ENCODE data around the gene CCR5.

CCR5 gene

DNA sequence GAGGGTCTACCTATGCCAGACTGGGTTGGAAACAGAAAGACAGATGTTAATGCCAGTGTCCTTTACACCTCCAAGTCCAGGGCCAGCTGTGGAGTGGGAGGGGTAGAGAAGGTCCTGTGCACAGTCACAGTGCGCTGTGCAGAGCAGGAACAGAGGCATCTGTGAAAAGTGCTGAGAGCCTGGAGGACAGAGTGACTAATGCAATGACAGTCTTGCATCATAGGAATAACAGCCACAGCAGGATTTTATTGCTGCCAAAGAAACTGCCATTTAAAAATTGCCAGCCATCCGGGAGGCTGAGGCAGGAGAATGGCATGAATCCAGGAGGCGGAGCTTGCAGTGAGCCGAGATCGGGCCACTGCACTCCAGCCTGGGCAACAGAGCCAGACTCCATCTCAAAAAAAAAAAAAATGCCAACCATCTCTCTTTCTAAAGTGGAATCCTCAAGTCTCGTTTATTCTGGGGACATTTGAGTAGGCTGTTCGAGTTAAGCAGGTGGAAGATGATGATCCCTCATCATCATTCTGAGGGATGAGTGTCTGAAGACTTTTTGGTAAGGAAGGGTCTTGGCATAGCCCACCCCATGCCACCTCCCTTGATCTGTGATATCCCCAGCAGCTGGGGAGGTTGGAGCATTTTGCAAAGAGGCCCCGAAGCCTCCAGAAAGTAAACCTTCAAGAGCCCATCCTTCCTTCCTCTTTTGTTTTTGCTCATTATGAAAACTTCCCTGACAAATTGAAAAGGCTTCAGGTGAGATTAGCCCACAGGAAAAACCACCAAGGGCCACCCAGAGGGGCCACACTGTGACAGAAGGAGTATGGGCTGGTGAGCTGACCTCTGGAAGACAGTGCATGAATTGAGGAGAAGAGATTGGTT is 9.1 kb upstream of the CCR5 start:
- Histone ChIP-seq H3K9me3 (ENCODE audit: control insufficient read depth, low read length) (no peaks in the 10 kb centered on the region), H3K4me3 (ENCODE audit: low read length) (no peak overlapping the region), H3K36me3 (ENCODE audit: control insufficient read depth, insufficient read depth, low read length) (no peaks in the 10 kb centered on the region), H3K4me1 (ENCODE audit: control insufficient read depth, insufficient read depth, low read length) (no peaks in the 10 kb centered on the region), H3K9ac (ENCODE audit: low read length) (no peak overlapping the region), H3K27me3 (ENCODE audit: control insufficient read depth, insufficient read depth, low read length) (peaks cover 4% of the 10 kb centered on the region)

DNA sequence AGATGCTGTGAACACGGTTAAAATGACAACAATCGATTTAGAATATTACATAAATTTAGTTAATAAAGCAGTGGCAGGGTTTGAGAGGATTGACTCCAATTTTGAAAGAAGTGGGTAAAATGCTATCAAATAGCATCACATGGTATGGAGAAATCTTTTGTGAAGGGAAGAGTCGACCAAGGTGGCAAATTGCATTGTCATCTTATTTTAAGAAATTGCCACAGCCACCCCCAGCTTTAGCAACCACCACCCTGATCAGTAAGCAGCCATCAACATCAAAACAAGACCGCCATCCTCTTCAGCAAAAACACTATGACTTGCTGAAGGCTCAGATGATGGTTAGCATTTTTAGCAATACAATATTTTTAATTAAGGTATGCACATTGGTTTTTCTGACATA is 5.7 kb upstream of the CCR5 start:
- H3K27me3 ChIP-seq (ENCODE audit: control insufficient read depth, insufficient read depth, low read length): peaks cover 4% of the 10 kb centered on the region
- no peaks in the 10 kb centered on the region for H3K9me3 ChIP-seq (ENCODE audit: control insufficient read depth, low read length)
- H3K4me1 ChIP-seq (ENCODE audit: control insufficient read depth, insufficient read depth, low read length): peaks cover 5% of the 10 kb centered on the region
- no peak overlapping the region for H3K9ac ChIP-seq (ENCODE audit: low read length)
- no peaks in the 10 kb centered on the region for H3K36me3 ChIP-seq (ENCODE audit: control insufficient read depth, insufficient read depth, low read length)
- no peak overlapping the region for H3K4me3 ChIP-seq (ENCODE audit: low read length)

DNA sequence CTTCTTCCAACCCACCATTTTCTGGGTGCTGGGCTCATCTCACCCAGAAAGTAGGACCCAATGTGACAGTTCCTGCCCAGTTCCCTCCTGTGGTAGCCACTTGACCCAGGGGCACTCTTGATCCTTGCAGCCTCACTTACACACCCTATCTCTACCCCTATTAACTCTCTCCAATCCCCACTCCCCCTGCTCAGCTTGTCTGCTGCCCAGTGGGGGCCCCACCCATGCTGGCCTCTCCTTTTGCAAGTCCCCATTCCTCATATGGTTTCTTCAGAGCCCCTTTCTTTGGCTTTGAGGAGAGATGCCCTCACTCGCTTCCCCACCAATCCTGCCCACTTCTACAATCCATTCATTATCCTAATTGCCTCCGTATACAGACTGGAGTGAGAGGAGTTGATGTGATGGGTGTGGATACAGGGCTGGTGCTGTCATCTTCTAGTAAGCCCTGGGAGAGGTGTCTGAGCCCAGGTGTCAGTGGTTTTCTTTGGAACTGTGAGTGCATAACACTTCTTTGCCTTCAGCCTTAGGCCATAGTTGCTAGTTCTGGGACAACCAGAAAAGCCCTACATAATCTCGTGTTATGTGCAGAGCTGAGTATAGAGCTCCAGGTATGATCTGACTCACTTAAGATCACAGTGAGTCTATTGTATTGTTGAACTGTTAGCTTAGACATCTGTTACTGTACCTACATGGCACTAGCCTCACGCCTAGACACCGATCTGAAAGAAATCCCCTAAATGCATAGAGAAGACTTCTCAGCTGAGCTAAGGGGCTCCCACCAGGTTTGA is 4.8 kb upstream of the CCR5 start:
- no peaks in the 10 kb centered on the region for H3K9me3 ChIP-seq (ENCODE audit: control insufficient read depth, low read length)

DNA sequence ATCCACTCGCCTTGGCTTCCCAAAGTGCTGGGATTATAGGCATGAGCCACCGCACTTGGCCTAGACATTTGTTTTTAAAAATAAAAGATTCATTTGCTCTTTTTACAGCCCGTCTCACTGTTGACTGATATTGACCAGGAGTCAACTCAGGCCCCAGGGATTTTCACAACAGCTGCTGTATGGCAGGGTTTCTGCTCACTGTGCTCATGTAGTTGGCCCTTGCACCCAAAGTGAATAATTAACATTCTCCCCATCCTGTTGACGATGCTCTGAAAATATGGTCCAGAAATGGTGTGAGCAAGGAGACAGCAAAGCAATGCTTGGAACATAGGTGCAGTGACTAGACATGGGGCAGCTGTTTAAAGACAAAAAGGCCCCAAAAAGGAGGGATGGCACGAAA is 2.9 kb upstream of the CCR5 start:
- no peak overlapping the region for H3K9ac ChIP-seq (ENCODE audit: low read length)
- H3K4me3 ChIP-seq (ENCODE audit: low read length): no peak overlapping the region

More for the DNA sequence above, 4.8 kb upstream of the CCR5 start:
- Histone ChIP-seq H3K9ac (ENCODE audit: low read length) (no peak overlapping the region), H3K4me1 (ENCODE audit: control insufficient read depth, insufficient read depth, low read length) (peaks cover 5% of the 10 kb centered on the region), H3K4me3 (ENCODE audit: low read length) (no peak overlapping the region), H3K36me3 (ENCODE audit: control insufficient read depth, insufficient read depth, low read length) (no peaks in the 10 kb centered on the region), H3K27me3 (ENCODE audit: control insufficient read depth, insufficient read depth, low read length) (peaks cover 4% of the 10 kb centered on the region)

DNA sequence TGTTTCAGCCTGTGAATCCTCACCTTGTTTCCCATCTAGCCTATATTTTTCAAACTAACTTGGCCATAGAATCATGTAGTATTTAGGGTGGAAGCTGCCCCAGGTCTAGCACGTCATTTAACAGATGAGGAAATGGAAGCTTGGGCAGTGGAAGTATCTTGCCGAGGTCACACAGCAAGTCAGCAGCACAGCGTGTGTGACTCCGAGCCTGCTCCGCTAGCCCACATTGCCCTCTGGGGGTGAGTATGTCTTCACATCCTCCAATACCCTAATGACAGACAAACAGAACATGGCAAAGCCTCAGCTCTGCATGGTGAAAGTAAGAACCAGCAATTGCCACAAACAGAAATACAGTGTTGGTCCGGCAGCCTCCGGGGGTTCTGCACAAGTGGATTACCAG is 2.2 kb upstream of the CCR5 start:
- H3K27me3 ChIP-seq (ENCODE audit: control insufficient read depth, insufficient read depth, low read length): peaks cover 4% of the 10 kb centered on the region
- H3K36me3 ChIP-seq (ENCODE audit: control insufficient read depth, insufficient read depth, low read length): no peaks in the 10 kb centered on the region
- no peaks in the 10 kb centered on the region for H3K9me3 ChIP-seq (ENCODE audit: control insufficient read depth, low read length)
- H3K4me1 ChIP-seq (ENCODE audit: control insufficient read depth, insufficient read depth, low read length): peaks cover 5% of the 10 kb centered on the region
- H3K9ac ChIP-seq (ENCODE audit: low read length): no peak overlapping the region
- no peak overlapping the region for H3K4me3 ChIP-seq (ENCODE audit: low read length)

More for the DNA sequence above, 2.9 kb upstream of the CCR5 start:
- no peaks in the 10 kb centered on the region for H3K36me3 ChIP-seq (ENCODE audit: control insufficient read depth, insufficient read depth, low read length)
- H3K4me1 ChIP-seq (ENCODE audit: control insufficient read depth, insufficient read depth, low read length): peaks cover 5% of the 10 kb centered on the region
- peaks cover 4% of the 10 kb centered on the region for H3K27me3 ChIP-seq (ENCODE audit: control insufficient read depth, insufficient read depth, low read length)
- H3K9me3 ChIP-seq (ENCODE audit: control insufficient read depth, low read length): no peaks in the 10 kb centered on the region

DNA sequence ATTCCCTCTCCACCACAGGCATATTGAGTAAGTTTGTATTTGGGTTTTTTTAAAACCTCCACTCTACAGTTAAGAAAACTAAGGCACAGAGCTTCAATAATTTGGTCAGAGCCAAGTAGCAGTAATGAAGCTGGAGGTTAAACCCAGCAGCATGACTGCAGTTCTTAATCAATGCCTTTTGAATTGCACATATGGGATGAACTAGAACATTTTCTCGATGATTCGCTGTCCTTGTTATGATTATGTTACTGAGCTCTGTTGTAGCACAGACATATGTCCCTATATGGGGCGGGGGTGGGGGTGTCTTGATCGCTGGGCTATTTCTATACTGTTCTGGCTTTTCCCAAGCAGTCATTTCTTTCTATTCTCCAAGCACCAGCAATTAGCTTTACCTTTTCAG is 1.6 kb upstream of the CCR5 start:
- Histone ChIP-seq H3K4me1 (ENCODE audit: control insufficient read depth, insufficient read depth, low read length) (peaks cover 5% of the 10 kb centered on the region), H3K9ac (ENCODE audit: low read length) (no peak overlapping the region), H3K9me3 (ENCODE audit: control insufficient read depth, low read length) (no peaks in the 10 kb centered on the region), H3K27me3 (ENCODE audit: control insufficient read depth, insufficient read depth, low read length) (peaks cover 4% of the 10 kb centered on the region), H3K36me3 (ENCODE audit: control insufficient read depth, insufficient read depth, low read length) (no peaks in the 10 kb centered on the region), H3K4me3 (ENCODE audit: low read length) (no peak overlapping the region)

DNA sequence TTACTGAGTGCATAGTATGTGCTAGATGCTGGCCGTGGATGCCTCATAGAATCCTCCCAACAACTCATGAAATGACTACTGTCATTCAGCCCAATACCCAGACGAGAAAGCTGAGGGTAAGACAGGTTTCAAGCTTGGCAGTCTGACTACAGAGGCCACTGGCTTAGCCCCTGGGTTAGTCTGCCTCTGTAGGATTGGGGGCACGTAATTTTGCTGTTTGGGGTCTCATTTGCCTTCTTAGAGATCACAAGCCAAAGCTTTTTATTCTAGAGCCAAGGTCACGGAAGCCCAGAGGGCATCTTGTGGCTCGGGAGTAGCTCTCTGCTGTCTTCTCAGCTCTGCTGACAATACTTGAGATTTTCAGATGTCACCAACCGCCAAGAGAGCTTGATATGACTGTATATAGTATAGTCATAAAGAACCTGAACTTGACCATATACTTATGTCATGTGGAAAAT is 1.0 kb upstream of the CCR5 start:
- Histone ChIP-seq H3K27me3 (ENCODE audit: control insufficient read depth, insufficient read depth, low read length) (peaks cover 6% of the 10 kb centered on the region), H3K9me3 (ENCODE audit: control insufficient read depth, low read length) (no peaks in the 10 kb centered on the region), H3K4me1 (ENCODE audit: control insufficient read depth, insufficient read depth, low read length) (peaks cover 5% of the 10 kb centered on the region), H3K4me3 (ENCODE audit: low read length) (no peak overlapping the region), H3K36me3 (ENCODE audit: control insufficient read depth, insufficient read depth, low read length) (no peaks in the 10 kb centered on the region), H3K9ac (ENCODE audit: low read length) (no peak overlapping the region)

DNA sequence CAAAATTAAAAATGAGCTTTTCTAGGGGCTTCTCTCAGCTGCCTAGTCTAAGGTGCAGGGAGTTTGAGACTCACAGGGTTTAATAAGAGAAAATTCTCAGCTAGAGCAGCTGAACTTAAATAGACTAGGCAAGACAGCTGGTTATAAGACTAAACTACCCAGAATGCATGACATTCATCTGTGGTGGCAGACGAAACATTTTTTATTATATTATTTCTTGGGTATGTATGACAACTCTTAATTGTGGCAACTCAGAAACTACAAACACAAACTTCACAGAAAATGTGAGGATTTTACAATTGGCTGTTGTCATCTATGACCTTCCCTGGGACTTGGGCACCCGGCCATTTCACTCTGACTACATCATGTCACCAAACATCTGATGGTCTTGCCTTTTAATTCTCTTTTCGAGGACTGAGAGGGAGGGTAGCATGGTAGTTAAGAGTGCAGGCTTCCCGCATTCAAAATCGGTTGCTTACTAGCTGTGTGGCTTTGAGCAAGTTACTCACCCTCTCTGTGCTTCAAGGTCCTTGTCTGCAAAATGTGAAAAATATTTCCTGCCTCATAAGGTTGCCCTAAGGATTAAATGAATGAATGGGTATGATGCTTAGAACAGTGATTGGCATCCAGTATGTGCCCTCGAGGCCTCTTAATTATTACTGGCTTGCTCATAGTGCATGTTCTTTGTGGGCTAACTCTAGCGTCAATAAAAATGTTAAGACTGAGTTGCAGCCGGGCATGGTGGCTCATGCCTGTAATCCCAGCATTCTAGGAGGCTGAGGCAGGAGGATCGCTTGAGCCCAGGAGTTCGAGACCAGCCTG is 984 bp downstream of the CCR5 start:
- Histone ChIP-seq H3K9ac (ENCODE audit: low read length) (no peak overlapping the region), H3K36me3 (ENCODE audit: control insufficient read depth, insufficient read depth, low read length) (no peaks in the 10 kb centered on the region), H3K4me1 (ENCODE audit: control insufficient read depth, insufficient read depth, low read length) (peaks cover 5% of the 10 kb centered on the region), H3K4me3 (ENCODE audit: low read length) (no peak overlapping the region), H3K27me3 (ENCODE audit: control insufficient read depth, insufficient read depth, low read length) (peaks cover 2% of the 10 kb centered on the region), H3K9me3 (ENCODE audit: control insufficient read depth, low read length) (no peaks in the 10 kb centered on the region)

DNA sequence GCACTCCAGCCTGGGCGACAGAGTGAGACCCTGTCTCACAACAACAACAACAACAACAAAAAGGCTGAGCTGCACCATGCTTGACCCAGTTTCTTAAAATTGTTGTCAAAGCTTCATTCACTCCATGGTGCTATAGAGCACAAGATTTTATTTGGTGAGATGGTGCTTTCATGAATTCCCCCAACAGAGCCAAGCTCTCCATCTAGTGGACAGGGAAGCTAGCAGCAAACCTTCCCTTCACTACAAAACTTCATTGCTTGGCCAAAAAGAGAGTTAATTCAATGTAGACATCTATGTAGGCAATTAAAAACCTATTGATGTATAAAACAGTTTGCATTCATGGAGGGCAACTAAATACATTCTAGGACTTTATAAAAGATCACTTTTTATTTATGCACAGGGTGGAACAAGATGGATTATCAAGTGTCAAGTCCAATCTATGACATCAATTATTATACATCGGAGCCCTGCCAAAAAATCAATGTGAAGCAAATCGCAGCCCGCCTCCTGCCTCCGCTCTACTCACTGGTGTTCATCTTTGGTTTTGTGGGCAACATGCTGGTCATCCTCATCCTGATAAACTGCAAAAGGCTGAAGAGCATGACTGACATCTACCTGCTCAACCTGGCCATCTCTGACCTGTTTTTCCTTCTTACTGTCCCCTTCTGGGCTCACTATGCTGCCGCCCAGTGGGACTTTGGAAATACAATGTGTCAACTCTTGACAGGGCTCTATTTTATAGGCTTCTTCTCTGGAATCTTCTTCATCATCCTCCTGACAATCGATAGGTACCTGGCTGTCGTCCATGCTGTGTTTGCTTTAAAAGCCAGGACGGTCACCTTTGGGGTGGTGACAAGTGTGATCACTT is 2.0 kb downstream of the CCR5 start:
- H3K36me3 ChIP-seq (ENCODE audit: control insufficient read depth, insufficient read depth, low read length): no peaks in the 10 kb centered on the region
- no peak overlapping the region for H3K9ac ChIP-seq (ENCODE audit: low read length)
- H3K4me3 ChIP-seq (ENCODE audit: low read length): no peak overlapping the region
- peaks cover 5% of the 10 kb centered on the region for H3K4me1 ChIP-seq (ENCODE audit: control insufficient read depth, insufficient read depth, low read length)
- no peaks in the 10 kb centered on the region for H3K9me3 ChIP-seq (ENCODE audit: control insufficient read depth, low read length)
- peaks cover 2% of the 10 kb centered on the region for H3K27me3 ChIP-seq (ENCODE audit: control insufficient read depth, insufficient read depth, low read length)

DNA sequence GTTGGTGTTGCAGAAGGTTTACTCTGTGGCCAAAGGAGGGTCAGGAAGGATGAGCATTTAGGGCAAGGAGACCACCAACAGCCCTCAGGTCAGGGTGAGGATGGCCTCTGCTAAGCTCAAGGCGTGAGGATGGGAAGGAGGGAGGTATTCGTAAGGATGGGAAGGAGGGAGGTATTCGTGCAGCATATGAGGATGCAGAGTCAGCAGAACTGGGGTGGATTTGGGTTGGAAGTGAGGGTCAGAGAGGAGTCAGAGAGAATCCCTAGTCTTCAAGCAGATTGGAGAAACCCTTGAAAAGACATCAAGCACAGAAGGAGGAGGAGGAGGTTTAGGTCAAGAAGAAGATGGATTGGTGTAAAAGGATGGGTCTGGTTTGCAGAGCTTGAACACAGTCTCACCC is 4.0 kb downstream of the CCR5 start:
- H3K36me3 ChIP-seq (ENCODE audit: control insufficient read depth, insufficient read depth, low read length): no peaks in the 10 kb centered on the region
- H3K9me3 ChIP-seq (ENCODE audit: control insufficient read depth, low read length): no peaks in the 10 kb centered on the region
- H3K27me3 ChIP-seq (ENCODE audit: control insufficient read depth, insufficient read depth, low read length): peaks cover 2% of the 10 kb centered on the region
- peaks cover 3% of the 10 kb centered on the region for H3K4me1 ChIP-seq (ENCODE audit: control insufficient read depth, insufficient read depth, low read length)
- H3K4me3 ChIP-seq (ENCODE audit: low read length): no peak overlapping the region
- H3K9ac ChIP-seq (ENCODE audit: low read length): no peak overlapping the region

DNA sequence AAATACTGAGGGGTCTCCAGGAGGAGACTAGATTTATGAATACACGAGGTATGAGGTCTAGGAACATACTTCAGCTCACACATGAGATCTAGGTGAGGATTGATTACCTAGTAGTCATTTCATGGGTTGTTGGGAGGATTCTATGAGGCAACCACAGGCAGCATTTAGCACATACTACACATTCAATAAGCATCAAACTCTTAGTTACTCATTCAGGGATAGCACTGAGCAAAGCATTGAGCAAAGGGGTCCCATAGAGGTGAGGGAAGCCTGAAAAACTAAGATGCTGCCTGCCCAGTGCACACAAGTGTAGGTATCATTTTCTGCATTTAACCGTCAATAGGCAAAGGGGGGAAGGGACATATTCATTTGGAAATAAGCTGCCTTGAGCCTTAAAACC is 4.5 kb downstream of the CCR5 start:
- H3K4me3 ChIP-seq (ENCODE audit: low read length): no peak overlapping the region
- peaks cover 3% of the 10 kb centered on the region for H3K4me1 ChIP-seq (ENCODE audit: control insufficient read depth, insufficient read depth, low read length)
- no peaks in the 10 kb centered on the region for H3K36me3 ChIP-seq (ENCODE audit: control insufficient read depth, insufficient read depth, low read length)

More for the DNA sequence above, 4.5 kb downstream of the CCR5 start:
- H3K27me3 ChIP-seq (ENCODE audit: control insufficient read depth, insufficient read depth, low read length): peaks cover 2% of the 10 kb centered on the region
- H3K9ac ChIP-seq (ENCODE audit: low read length): no peak overlapping the region
- no peaks in the 10 kb centered on the region for H3K9me3 ChIP-seq (ENCODE audit: control insufficient read depth, low read length)
